Measurements from ENCODE around the gene C8B.

- TF ChIP-seq CTCF (IDR thresholded peaks at IDR 0.05) (no peak), POLR2AphosphoS5 (IDR thresholded peaks at IDR 0.05) (no peak), POLR2A (IDR thresholded peaks at IDR 0.05) (no peak)
Observed at GRCh38 chr1:56923201-56923600, 42.6 kb downstream of the C8B start.

All from prostate gland (tissue), 2 donors.